Endothelial cell of umbilical vein (primary cell): ENCODE measurements around the gene CATSPER3. TPM values are rescaled to one million over a fixed set of nuclear protein-coding genes. Genes with fewer than 3 reads are reported as not detected.

ENCODE experiments used
- BruUV-seq: library from RNA; stranded (reverse); fragments of 400-500 nt; replicated peaks from 2 replicates; lab custom pipeline; 2021; lab: Mats Ljungman, UMichigan
- CTCF ChIA-PET: fragments of 300-600, 350-600 bp; sonication (Branson Sonifier 250); formaldehyde crosslinking; loops from one replicate; lab custom pipeline; 2021; ENCODE audit warnings: antibody characterized with exemption, inconsistent platforms; lab: Charles Lee
- POLR2A ChIA-PET: fragments of 300-600, 350-600 bp; sonication (Branson Sonifier 250); formaldehyde crosslinking; loops from one replicate; lab custom pipeline; 2021; ENCODE audit warnings: antibody characterized with exemption, inconsistent platforms; lab: Charles Lee
- DNase-seq: peaks from one replicate; pipeline ENCODE4 v3.0.0-alpha.2; 2011; ENCODE audit warnings: low read depth, low spot score
- FAIRE-seq: peaks from 2 replicates; lab custom pipeline; 2011; peaks lifted over from hg19 to GRCh38; lab: Jason Lieb, UNC
- H2AFZ ChIP-seq: 2 replicates; pipeline ENCODE4 v1.6.0; 2012; ENCODE audit warnings: low read depth, low read length, control low read depth, inconsistent platforms
- H3K27ac ChIP-seq: 2 replicates; pipeline ENCODE4 v1.5.1; 2011; ENCODE audit warnings: low read depth, mild to moderate bottlenecking, control low read depth, low read length, moderate library complexity; ENCODE audit not compliant: insufficient read depth
- H3K27me3 ChIP-seq, 2 experiments: 2 replicates each; pipeline versions ENCODE4 v1.6.0 to v1.6.1; 2011; ENCODE audit warnings: low read length in 2 of 2, mixed read lengths in 1 of 2; ENCODE audit not compliant: control insufficient read depth in 2 of 2, insufficient read depth in 2 of 2
- H3K36me3 ChIP-seq, 2 experiments: 2 replicates in 1 of 2; 3 replicates in 1 of 2; pipeline ENCODE4 v1.5.1; 2011; ENCODE audit warnings: low read length in 2 of 2, mild to moderate bottlenecking in 1 of 2, moderate library complexity in 1 of 2; ENCODE audit not compliant: control insufficient read depth in 2 of 2, insufficient read depth in 2 of 2; ENCODE audit errors: extremely low read depth in 1 of 2
- H3K4me1 ChIP-seq: 3 replicates; pipeline ENCODE4 v1.5.1; 2011; ENCODE audit warnings: mild to moderate bottlenecking, low read length; ENCODE audit not compliant: control insufficient read depth, insufficient read depth; ENCODE audit errors: extremely low read depth
- H3K4me2 ChIP-seq: 2 replicates; pipeline ENCODE4 v1.6.1; 2011; ENCODE audit warnings: low read length, control low read depth, mixed read lengths; ENCODE audit not compliant: insufficient read depth
- H3K4me3 ChIP-seq, 3 experiments: fragments of 200-600 bp in 1 of 3; sonication (generic), shearing (Covaris generic) in 1 of 3; replicated peaks in 1 of 3; 2 replicates each; pipeline ENCODE4 v1.5.1; 2011 to 2016; ENCODE audit warnings: control low read depth in 3 of 3, low read length in 3 of 3, mild to moderate bottlenecking in 2 of 3, inconsistent platforms in 1 of 3, low read depth in 1 of 3, moderate library complexity in 1 of 3; ENCODE audit not compliant: insufficient read depth in 1 of 3
- H3K79me2 ChIP-seq: 2 replicates; pipeline ENCODE4 v1.6.0; 2012; ENCODE audit warnings: low read length, inconsistent platforms; ENCODE audit not compliant: control insufficient read depth, insufficient read depth
- H3K9ac ChIP-seq: replicated peaks from 2 replicates; pipeline ENCODE3; 2011; ENCODE audit warnings: low read length, control low read depth; ENCODE audit not compliant: insufficient read depth; ENCODE audit errors: extremely low read depth
- H3K9me1 ChIP-seq: replicated peaks from 3 replicates; pipeline ENCODE4 v1.6.0; 2011; ENCODE audit warnings: mild to moderate bottlenecking, low read length; ENCODE audit not compliant: control insufficient read depth, insufficient read depth; ENCODE audit errors: extremely low read depth
- H3K9me3 ChIP-seq: replicated peaks from 2 replicates; pipeline ENCODE4 v1.5.1; 2012; ENCODE audit warnings: low read length, inconsistent platforms; ENCODE audit not compliant: control insufficient read depth, insufficient read depth
- H4K20me1 ChIP-seq: replicated peaks from 2 replicates; pipeline ENCODE3; 2011; ENCODE audit warnings: mild to moderate bottlenecking, low read length; ENCODE audit not compliant: control insufficient read depth, insufficient read depth; ENCODE audit errors: extremely low read depth
- EZH2 ChIP-seq: IDR thresholded peaks from 2 replicates; pipeline ENCODE4 v1.6.1; 2012; ENCODE audit warnings: borderline replicate concordance, low read depth, mild to moderate bottlenecking, moderate library complexity, low read length, inconsistent platforms; ENCODE audit not compliant: severe bottlenecking
- GATA2 ChIP-seq: IDR thresholded peaks from 2 replicates; pipeline ENCODE4 v1.7.0; 2011; ENCODE audit warnings: low read depth, mild to moderate bottlenecking, moderate library complexity, mixed read lengths, low read length; ENCODE audit not compliant: insufficient read length, insufficient read depth
- MYC ChIP-seq: IDR thresholded peaks from one replicate; pipeline ENCODE4 v1.6.1; 2011; ENCODE audit warnings: mild to moderate bottlenecking, low read depth, low read length
- POLR2A ChIP-seq: IDR thresholded peaks from 2 replicates; pipeline ENCODE4 v1.6.1; 2012; ENCODE audit warnings: low read depth, mild to moderate bottlenecking, control low read depth, low read length
- dilution Hi-C: fragments of 300-500 bp; cut with MboI; formaldehyde crosslinking; loops from one replicate; pipeline ENCODE4 v1.15.0; 2019; ENCODE audit warnings: low sequenced_read_pairs; ENCODE audit not compliant: extremely low pct_ligation_motif_present
- intact Hi-C: fragments of 100-400 bp; cut with micrococcal nuclease; formaldehyde crosslinking; loops from one replicate; pipeline ENCODE4 v1.10.0; 2022
- polyA plus RNA-seq, 4 experiments: library from polyadenylated mRNA; depleted of rRNA in 3 of 4; stranded (reverse) in 3 of 4; unstranded in 1 of 4; fragments of >200 nt; gene quantifications; 2 replicates each; pipeline versions ENCODE4 v1.2.1 to v1.2.3, GENCODE V29; 2011 to 2012; ENCODE audit warnings: missing spikeins in 1 of 4
- total RNA-seq: library from RNA; stranded (reverse); gene quantifications from 2 replicates; pipeline ENCODE4 v1.2.3, GENCODE V29; 2021
- TF ChIP-seq, protein P1 (sequence below): IDR thresholded peaks from 2 replicates; pipeline ENCODE4 v1.6.1; 2011; ENCODE audit not compliant: insufficient read depth, insufficient read length

CATSPER3 gene
- total and polyA plus RNA-seq, 2 donors (not counting 3 experiments of a cell fraction or from before 2014, with no cell fraction given) = 0.43 to 0.71 TPM

DNA sequence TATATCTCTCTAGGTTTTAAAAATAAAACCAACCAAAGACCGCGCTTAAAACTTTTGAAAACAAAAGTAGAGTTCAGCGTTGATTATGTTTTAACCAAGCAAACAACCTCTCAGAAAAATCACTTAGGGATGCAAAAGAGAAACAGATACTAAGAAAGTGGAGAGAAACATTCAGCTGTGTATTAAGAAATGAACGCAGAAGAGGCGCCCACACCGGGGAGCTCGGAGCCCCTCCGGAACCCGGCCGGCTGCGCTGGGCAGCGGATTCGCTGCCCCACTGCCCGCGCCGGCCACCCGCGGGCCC lies 64.9 kb downstream of the CATSPER3 start:
- H2AFZ ChIP-seq = no peak overlapping the region
- no peak overlapping the region for H3K9ac ChIP-seq
- ChIA-PET POLR2A (no interaction called here), CTCF (interaction anchor here (0.7 to 1.1 kb wide), 2 partner anchors 10 to 300 kb away, joined by 3 read pairs; no protein-coding TSS in a partner anchor)
- peaks cover 5% of the 10 kb centered on the region for H3K4me1 ChIP-seq
- intact Hi-C loops (loop anchor here (5.0 kb wide), 1 partner anchor 300 kb away; no protein-coding TSS in a partner anchor), dilution Hi-C loops (no loop called here)
- DNase-seq (no peak), FAIRE-seq (no peak)
- no TSS peak for BruUV-seq
- H3K9me3 ChIP-seq = no peaks in the 10 kb centered on the region
- H4K20me1 ChIP-seq = no peaks in the 10 kb centered on the region
- H3K27me3 ChIP-seq = peaks cover 81 to 95% of the 10 kb centered on the region in 2 experiments
- TF ChIP-seq POLR2A = no peak
- TF ChIP-seq MYC = no peak
- TF ChIP-seq, protein P1, sequence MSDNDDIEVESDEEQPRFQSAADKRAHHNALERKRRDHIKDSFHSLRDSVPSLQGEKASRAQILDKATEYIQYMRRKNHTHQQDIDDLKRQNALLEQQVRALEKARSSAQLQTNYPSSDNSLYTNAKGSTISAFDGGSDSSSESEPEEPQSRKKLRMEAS = no peak
- TF ChIP-seq GATA2 = no peak
- H3K4me3 ChIP-seq = no peak overlapping the region
- H3K27ac ChIP-seq = no peak overlapping the region
- H3K36me3 ChIP-seq = no peaks in the 10 kb centered on the region
- no peaks in the 10 kb centered on the region for H3K9me1 ChIP-seq
- peak overlapping the region; percentile 20 for H3K4me2 ChIP-seq
- H3K79me2 ChIP-seq = no peaks in the 10 kb centered on the region

DNA sequence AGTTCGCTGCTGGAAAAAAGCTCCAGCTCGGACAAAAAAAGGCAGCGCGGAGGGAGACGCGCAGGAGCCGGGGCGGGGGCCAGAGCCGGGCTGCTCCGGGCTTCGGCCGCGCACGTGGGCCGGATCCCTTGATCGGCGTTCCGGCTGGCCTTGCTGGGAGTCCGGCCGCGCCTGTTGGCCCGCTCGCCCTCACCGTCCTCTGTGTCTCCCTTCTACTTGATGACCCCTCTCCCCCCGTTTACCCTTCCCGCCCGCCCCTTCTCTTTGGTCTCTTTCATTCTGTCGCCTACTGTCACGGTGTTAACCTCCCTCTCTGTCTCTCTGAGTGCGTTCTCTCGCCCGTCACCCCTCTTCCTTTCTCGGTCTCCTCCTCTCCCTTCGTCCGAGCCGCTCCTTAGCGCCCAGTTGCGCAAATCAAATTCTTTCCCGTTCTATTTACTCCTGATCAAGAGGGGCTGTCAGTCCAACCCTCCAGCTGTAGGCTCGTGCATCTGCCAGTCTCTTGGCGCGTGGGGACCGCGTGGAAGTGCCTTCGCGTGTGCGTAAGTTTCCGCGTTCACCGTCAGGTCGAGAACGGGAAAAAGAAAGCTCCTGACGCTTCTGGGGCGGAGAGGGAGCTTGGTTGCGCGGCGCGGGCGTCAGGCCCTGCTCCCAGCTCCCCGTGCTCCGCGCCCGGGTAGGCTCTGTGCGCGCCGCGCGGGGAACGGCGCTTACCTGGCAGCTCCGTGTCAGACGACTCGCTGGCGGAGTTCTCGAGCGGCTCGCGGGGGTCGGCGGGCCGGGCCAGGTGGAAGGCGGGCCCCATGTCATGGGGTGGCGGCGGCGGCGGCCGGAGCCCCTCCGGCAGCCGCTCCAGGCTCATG lies 65.5 kb downstream of the CATSPER3 start:
- peak; percentile 30 for DNase-seq
- Histone ChIP-seq H3K79me2 (no peaks in the 10 kb centered on the region), H3K27me3 (peaks cover 82 to 95% of the 10 kb centered on the region in 2 experiments), H3K9me1 (no peaks in the 10 kb centered on the region), H4K20me1 (no peaks in the 10 kb centered on the region), H3K4me3 (peak overlapping the region in 1 of 3 experiments; percentile 25), H3K9ac (no peak overlapping the region), H3K4me1 (peaks cover 5% of the 10 kb centered on the region), H3K4me2 (peak overlapping the region; percentile 20), H3K36me3 (no peaks in the 10 kb centered on the region), H3K9me3 (no peaks in the 10 kb centered on the region), H3K27ac (no peak overlapping the region), H2AFZ (no peak overlapping the region)
- TF ChIP-seq EZH2 = peak; percentile 99
- TF ChIP-seq, protein P1 = no peak
- no TSS peak for BruUV-seq
- dilution Hi-C loops = no loop called here
- ChIA-PET POLR2A (no interaction called here), CTCF (interaction anchor here (1.1 kb wide), 1 partner anchor 300 kb away, joined by 3 read pairs; no protein-coding TSS in a partner anchor)
- FAIRE-seq = no peak
- intact Hi-C loops = loop anchor here (5.0 kb wide), 1 partner anchor 299 kb away; no protein-coding TSS in a partner anchor
